ENCODE data around the gene GCGR. TPM values are rescaled to one million over a fixed set of nuclear protein-coding genes. Genes with fewer than 3 reads are reported as not detected.
A peak's percentile ranks its signal among the peaks of the same experiment; 100 is the strongest.

GCGR gene
- total RNA-seq, 2 donors from 2014 or later, result not detected

GRCh38 chr17:81852237-81852636 lies 48.3 kb downstream of the GCGR start:
- peaks cover 83% of the 10 kb centered on the region for H3K36me3 ChIP-seq
- H3K4me3 ChIP-seq, result no peak overlapping the region
- H3K4me1 ChIP-seq, result peaks cover 0 to 11% of the 10 kb centered on the region in 2 donors
- DNase-seq (ENCODE audit: low spot score), result no peak
- H3K27me3 ChIP-seq, result no peaks in the 10 kb centered on the region
- H3K27ac ChIP-seq, result no peak overlapping the region
- no peaks in the 10 kb centered on the region for H3K9me3 ChIP-seq
- TF ChIP-seq, protein P1, sequence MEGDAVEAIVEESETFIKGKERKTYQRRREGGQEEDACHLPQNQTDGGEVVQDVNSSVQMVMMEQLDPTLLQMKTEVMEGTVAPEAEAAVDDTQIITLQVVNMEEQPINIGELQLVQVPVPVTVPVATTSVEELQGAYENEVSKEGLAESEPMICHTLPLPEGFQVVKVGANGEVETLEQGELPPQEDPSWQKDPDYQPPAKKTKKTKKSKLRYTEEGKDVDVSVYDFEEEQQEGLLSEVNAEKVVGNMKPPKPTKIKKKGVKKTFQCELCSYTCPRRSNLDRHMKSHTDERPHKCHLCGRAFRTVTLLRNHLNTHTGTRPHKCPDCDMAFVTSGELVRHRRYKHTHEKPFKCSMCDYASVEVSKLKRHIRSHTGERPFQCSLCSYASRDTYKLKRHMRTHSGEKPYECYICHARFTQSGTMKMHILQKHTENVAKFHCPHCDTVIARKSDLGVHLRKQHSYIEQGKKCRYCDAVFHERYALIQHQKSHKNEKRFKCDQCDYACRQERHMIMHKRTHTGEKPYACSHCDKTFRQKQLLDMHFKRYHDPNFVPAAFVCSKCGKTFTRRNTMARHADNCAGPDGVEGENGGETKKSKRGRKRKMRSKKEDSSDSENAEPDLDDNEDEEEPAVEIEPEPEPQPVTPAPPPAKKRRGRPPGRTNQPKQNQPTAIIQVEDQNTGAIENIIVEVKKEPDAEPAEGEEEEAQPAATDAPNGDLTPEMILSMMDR (IDR thresholded peaks at IDR 0.05), result no peak

GRCh38 chr17:81854974-81855774 lies 51.2 kb downstream of the GCGR start:
- Histone ChIP-seq H3K27ac (no peak overlapping the region), H3K9me3 (no peaks in the 10 kb centered on the region), H3K4me3 (no peak overlapping the region), H3K4me1 (peaks cover 0 to 38% of the 10 kb centered on the region in 2 donors), H3K36me3 (peaks cover 82% of the 10 kb centered on the region), H3K27me3 (no peaks in the 10 kb centered on the region)
- TF ChIP-seq, protein P1 (IDR thresholded peaks at IDR 0.05), result no peak
- DNase-seq (ENCODE audit: low spot score), result no peak

GRCh38 chr17:81858170-81858966 lies 54.4 kb downstream of the GCGR start:
- H3K27ac ChIP-seq, result peak overlapping the region in 1 of 2 donors; percentile 96

GRCh38 chr17:81858967-81859905 lies 55.3 kb downstream of the GCGR start:
- TF ChIP-seq, protein P1 (IDR thresholded peaks at IDR 0.05), result no peak
- Histone ChIP-seq H3K36me3 (peaks cover 47% of the 10 kb centered on the region), H3K9me3 (no peaks in the 10 kb centered on the region), H3K27me3 (no peaks in the 10 kb centered on the region), H3K4me1 (peaks cover 0 to 53% of the 10 kb centered on the region in 2 donors), H3K27ac (peak overlapping the region; percentile 89 to 96), H3K4me3 (peak overlapping the region; percentile 91 to 97)
- no peak for DNase-seq (ENCODE audit: low spot score)

More at GRCh38 chr17:81858170-81858966, 54.4 kb downstream of the GCGR start:
- Histone ChIP-seq H3K4me3 (peak overlapping the region; percentile 91 to 97), H3K9me3 (no peaks in the 10 kb centered on the region), H3K4me1 (peaks cover 0 to 53% of the 10 kb centered on the region in 2 donors), H3K36me3 (peaks cover 56% of the 10 kb centered on the region), H3K27me3 (no peaks in the 10 kb centered on the region)
- no peak for DNase-seq (ENCODE audit: low spot score)
- TF ChIP-seq, protein P1 (IDR thresholded peaks at IDR 0.05), result no peak
